K562 (cell line): ENCODE measurements around the gene IRGQ. TPM values are rescaled to one million over a fixed set of nuclear protein-coding genes. Genes with fewer than 3 reads are reported as not detected.

Experiments used
- ARNT ChIP-seq, 2 experiments: fragments of 450-650 bp; IDR thresholded peaks; 2 replicates each; pipeline ENCODE4 v1.6.1; 2016; ENCODE audit warnings: mild to moderate bottlenecking in 1 of 2
- CREM ChIP-seq: IDR thresholded peaks from 2 replicates; pipeline ENCODE4 v1.6.1; 2014; ENCODE audit warnings: antibody characterized with exemption, low read depth
- HDAC1 ChIP-seq, 2 experiments: fragments of 450-650 bp; IDR thresholded peaks; 2 replicates each; pipeline ENCODE4 v1.6.1; 2016 to 2017; ENCODE audit warnings: inconsistent platforms in 1 of 2, mild to moderate bottlenecking in 1 of 2, moderate library complexity in 1 of 2
- HDAC8 ChIP-seq: fragments of 450-650 bp; IDR thresholded peaks from 2 replicates; pipeline ENCODE4 v1.6.1; 2016; ENCODE audit warnings: mild to moderate bottlenecking, missing genetic modification characterization, moderate library complexity, missing compliant biosample characterization
- HNRNPK ChIP-seq: fragments of 200-400 bp; formaldehyde crosslinking; IDR thresholded peaks from one replicate; pipeline ENCODE4 v1.6.1; 2018; ENCODE audit warnings: mild to moderate bottlenecking, low read depth, low read length; ENCODE audit not compliant: poor library complexity, severe bottlenecking
- MTA3 ChIP-seq: fragments of 450-650 bp; formaldehyde crosslinking; IDR thresholded peaks from 2 replicates; pipeline ENCODE4 v1.6.1; 2017; ENCODE audit warnings: mild to moderate bottlenecking, borderline replicate concordance
- NFIC ChIP-seq: fragments of 450-650 bp; IDR thresholded peaks from 2 replicates; pipeline ENCODE4 v1.6.1; 2017; ENCODE audit warnings: mild to moderate bottlenecking, inconsistent platforms
- POLR2AphosphoS5 ChIP-seq: IDR thresholded peaks from 2 replicates; pipeline ENCODE4 v1.6.1; 2011; ENCODE audit warnings: mild to moderate bottlenecking, low read depth, low read length, moderate library complexity; ENCODE audit not compliant: control insufficient read depth, insufficient read depth
- POLR2B ChIP-seq: fragments of 450-650 bp; IDR thresholded peaks from 2 replicates; pipeline ENCODE4 v1.6.1; 2018; ENCODE audit warnings: low read depth; ENCODE audit not compliant: partially characterized antibody
- RCOR1 ChIP-seq, 2 experiments: IDR thresholded peaks; 2 replicates each; pipeline ENCODE4 v1.6.1; 2012; ENCODE audit warnings: low read depth in 2 of 2, low read length in 2 of 2, borderline replicate concordance in 1 of 2, improper control_type of control experiment in 1 of 2
- RFX5 ChIP-seq: IDR thresholded peaks from 2 replicates; pipeline ENCODE4 v1.6.1; 2011; ENCODE audit warnings: low read depth, mild to moderate bottlenecking, improper control_type of control experiment, low read length
- RNF2 ChIP-seq: sonication (generic); IDR thresholded peaks from 2 replicates; pipeline ENCODE4 v1.6.1; 2016
- SMARCE1 ChIP-seq: fragments of 450-650 bp; IDR thresholded peaks from 2 replicates; pipeline ENCODE4 v1.7.1; 2016; ENCODE audit warnings: mild to moderate bottlenecking
- SRSF3 ChIP-seq: fragments of 200-400 bp; formaldehyde crosslinking; IDR thresholded peaks from 2 replicates; pipeline ENCODE4 v1.6.1; 2016; ENCODE audit warnings: mild to moderate bottlenecking, low read length, moderate library complexity; ENCODE audit not compliant: insufficient read depth
- ZNF3 ChIP-seq: fragments of 250-450 bp; sonication (Bioruptor Pico); IDR thresholded peaks from 2 replicates; pipeline ENCODE4 v1.5.0; 2021; ENCODE audit warnings: mild to moderate bottlenecking, moderate library complexity
- ZZZ3 ChIP-seq: fragments of 450-650 bp; IDR thresholded peaks from 2 replicates; pipeline ENCODE4 v1.6.1; 2016; ENCODE audit warnings: antibody characterized with exemption, mild to moderate bottlenecking, moderate library complexity
- polyA plus RNA-seq, 8 experiments: library from polyadenylated mRNA; depleted of rRNA in 4 of 8; stranded (reverse) in 5 of 8; unstranded in 3 of 8; fragments of >200 nt; fragmentation: Nextera tagmentation in 2 of 8; fragmentation: Illumina TruSeq in 1 of 8; extraction: Ambion mirVana in 2 of 8; extraction: Trizol in 1 of 8; gene quantifications; 2 replicates each; pipeline versions ENCODE4 v1.2.1 to v1.2.3, GENCODE V29; 2011 to 2014; ENCODE audit warnings: inconsistent platforms in 1 of 8, missing spikeins in 1 of 8
- total RNA-seq, 7 experiments: library from RNA; depleted of rRNA in 6 of 7; stranded (reverse); fragments of >200 nt in 6 of 7; fragmentation: Illumina TruSeq in 2 of 7; extraction: Trizol in 2 of 7; gene quantifications; 2 replicates each; pipeline versions ENCODE4 v1.2.1 to v1.2.3, GENCODE V29; 2011 to 2021; ENCODE audit warnings: low replicate concordance in 1 of 7
- TF ChIP-seq, protein P1 (sequence below), 2 experiments: fragments of 450-650 bp in 1 of 2; IDR thresholded peaks; 2 replicates each; pipeline ENCODE4 v1.6.1; 2011 to 2017; ENCODE audit warnings: low read depth in 2 of 2, antibody characterized with exemption in 1 of 2, borderline replicate concordance in 1 of 2, low read length in 1 of 2, mild to moderate bottlenecking in 1 of 2, mixed read lengths in 1 of 2; ENCODE audit not compliant: control insufficient read depth in 1 of 2
- TF ChIP-seq, protein P2 (sequence below): sonication (generic); formaldehyde crosslinking; IDR thresholded peaks from 2 replicates; pipeline ENCODE4 v1.4.0; 2020; ENCODE audit warnings: mild to moderate bottlenecking, missing genetic modification reagents
- TF ChIP-seq, protein P3 (sequence below): sonication (generic); formaldehyde crosslinking; IDR thresholded peaks from 2 replicates; pipeline ENCODE4 v1.8.0; 2022; ENCODE audit warnings: missing genetic modification reagents, mild to moderate bottlenecking, borderline replicate concordance
- TF ChIP-seq, protein P4 (sequence below): sonication (generic); formaldehyde crosslinking; IDR thresholded peaks from 2 replicates; pipeline ENCODE4 v1.8.0; 2022; ENCODE audit warnings: mild to moderate bottlenecking, low read depth, missing genetic modification reagents
- TF ChIP-seq, protein P5 (sequence below): sonication (generic); formaldehyde crosslinking; IDR thresholded peaks from 2 replicates; pipeline ENCODE4 v1.9.0; 2022; ENCODE audit warnings: mild to moderate bottlenecking, missing genetic modification reagents

IRGQ gene
- total and polyA plus RNA-seq, 9 of the 15 experiments (the other 6 are each of a cell fraction or from before 2014, with no cell fraction given): 3.5 to 19.2 (median 7.9) TPM

DNA sequence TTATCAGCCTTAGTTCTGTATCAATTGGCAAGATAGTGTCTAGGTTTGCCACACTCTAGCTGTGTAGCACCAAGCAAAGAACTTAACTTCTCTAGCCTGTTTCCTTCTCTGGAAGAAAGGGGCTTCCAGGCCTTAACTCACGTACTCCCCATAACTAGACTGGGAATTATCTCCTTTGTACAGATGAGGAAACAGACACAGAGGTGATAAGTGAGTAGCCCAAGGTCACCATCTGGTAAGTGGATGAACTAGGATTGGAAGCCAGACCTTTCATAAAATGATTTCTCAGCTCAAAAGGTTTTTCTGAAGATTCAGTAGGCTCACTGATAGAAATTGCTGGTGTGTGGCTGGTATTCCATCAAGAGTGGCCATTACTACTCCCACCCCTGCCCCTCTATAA, 20.4 kb upstream of the IRGQ start (continued):
- TF ChIP-seq SMARCE1 (0 out of 2 replicates have a peak, but pooled peaks have one; percentile 41), ZZZ3 (no peak), SRSF3 (no peak), RCOR1 (IDR thresholded peaks at IDR 0.05; ENCODE audit: borderline replicate concordance in 1 of 2, low read depth in 2 of 2, low read length in 2 of 2) (peak; percentile 48 to 93; a peak in 3 of 4 replicates), HDAC8 (tag) (no peak), CREM (no peak), RNF2 (no peak), RFX5 (no peak), ZNF3 (CRISPR knock-in tag) (no peak), HDAC1 (IDR thresholded peaks at IDR 0.05) (peak in 1 of 2 experiments; percentile 67; a peak in 1 of 4 replicates), ARNT (IDR thresholded peaks at IDR 0.05) (no peak), NFIC (peak; percentile 68), MTA3 (no peak), POLR2AphosphoS5 (peak; percentile 78), HNRNPK (no peak), POLR2B (no peak)
- TF ChIP-seq, protein P1, sequence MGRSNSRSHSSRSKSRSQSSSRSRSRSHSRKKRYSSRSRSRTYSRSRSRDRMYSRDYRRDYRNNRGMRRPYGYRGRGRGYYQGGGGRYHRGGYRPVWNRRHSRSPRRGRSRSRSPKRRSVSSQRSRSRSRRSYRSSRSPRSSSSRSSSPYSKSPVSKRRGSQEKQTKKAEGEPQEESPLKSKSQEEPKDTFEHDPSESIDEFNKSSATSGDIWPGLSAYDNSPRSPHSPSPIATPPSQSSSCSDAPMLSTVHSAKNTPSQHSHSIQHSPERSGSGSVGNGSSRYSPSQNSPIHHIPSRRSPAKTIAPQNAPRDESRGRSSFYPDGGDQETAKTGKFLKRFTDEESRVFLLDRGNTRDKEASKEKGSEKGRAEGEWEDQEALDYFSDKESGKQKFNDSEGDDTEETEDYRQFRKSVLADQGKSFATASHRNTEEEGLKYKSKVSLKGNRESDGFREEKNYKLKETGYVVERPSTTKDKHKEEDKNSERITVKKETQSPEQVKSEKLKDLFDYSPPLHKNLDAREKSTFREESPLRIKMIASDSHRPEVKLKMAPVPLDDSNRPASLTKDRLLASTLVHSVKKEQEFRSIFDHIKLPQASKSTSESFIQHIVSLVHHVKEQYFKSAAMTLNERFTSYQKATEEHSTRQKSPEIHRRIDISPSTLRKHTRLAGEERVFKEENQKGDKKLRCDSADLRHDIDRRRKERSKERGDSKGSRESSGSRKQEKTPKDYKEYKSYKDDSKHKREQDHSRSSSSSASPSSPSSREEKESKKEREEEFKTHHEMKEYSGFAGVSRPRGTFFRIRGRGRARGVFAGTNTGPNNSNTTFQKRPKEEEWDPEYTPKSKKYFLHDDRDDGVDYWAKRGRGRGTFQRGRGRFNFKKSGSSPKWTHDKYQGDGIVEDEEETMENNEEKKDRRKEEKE (IDR thresholded peaks at IDR 0.05; ENCODE audit: borderline replicate concordance in 1 of 2, control insufficient read depth in 1 of 2, low read depth in 2 of 2, low read length in 1 of 2): no peak
- TF ChIP-seq, protein P2, sequence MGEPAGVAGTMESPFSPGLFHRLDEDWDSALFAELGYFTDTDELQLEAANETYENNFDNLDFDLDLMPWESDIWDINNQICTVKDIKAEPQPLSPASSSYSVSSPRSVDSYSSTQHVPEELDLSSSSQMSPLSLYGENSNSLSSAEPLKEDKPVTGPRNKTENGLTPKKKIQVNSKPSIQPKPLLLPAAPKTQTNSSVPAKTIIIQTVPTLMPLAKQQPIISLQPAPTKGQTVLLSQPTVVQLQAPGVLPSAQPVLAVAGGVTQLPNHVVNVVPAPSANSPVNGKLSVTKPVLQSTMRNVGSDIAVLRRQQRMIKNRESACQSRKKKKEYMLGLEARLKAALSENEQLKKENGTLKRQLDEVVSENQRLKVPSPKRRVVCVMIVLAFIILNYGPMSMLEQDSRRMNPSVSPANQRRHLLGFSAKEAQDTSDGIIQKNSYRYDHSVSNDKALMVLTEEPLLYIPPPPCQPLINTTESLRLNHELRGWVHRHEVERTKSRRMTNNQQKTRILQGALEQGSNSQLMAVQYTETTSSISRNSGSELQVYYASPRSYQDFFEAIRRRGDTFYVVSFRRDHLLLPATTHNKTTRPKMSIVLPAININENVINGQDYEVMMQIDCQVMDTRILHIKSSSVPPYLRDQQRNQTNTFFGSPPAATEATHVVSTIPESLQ (CRISPR knock-in tag): no peak
- TF ChIP-seq, protein P3, sequence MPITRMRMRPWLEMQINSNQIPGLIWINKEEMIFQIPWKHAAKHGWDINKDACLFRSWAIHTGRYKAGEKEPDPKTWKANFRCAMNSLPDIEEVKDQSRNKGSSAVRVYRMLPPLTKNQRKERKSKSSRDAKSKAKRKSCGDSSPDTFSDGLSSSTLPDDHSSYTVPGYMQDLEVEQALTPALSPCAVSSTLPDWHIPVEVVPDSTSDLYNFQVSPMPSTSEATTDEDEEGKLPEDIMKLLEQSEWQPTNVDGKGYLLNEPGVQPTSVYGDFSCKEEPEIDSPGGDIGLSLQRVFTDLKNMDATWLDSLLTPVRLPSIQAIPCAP: no peak
- TF ChIP-seq, protein P4, sequence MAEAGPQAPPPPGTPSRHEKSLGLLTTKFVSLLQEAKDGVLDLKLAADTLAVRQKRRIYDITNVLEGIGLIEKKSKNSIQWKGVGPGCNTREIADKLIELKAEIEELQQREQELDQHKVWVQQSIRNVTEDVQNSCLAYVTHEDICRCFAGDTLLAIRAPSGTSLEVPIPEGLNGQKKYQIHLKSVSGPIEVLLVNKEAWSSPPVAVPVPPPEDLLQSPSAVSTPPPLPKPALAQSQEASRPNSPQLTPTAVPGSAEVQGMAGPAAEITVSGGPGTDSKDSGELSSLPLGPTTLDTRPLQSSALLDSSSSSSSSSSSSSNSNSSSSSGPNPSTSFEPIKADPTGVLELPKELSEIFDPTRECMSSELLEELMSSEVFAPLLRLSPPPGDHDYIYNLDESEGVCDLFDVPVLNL (CRISPR knock-in tag): no peak
- TF ChIP-seq, protein P5, sequence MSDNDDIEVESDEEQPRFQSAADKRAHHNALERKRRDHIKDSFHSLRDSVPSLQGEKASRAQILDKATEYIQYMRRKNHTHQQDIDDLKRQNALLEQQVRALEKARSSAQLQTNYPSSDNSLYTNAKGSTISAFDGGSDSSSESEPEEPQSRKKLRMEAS (CRISPR knock-in tag): no peak
